ENCODE data around the gene CFLAR. TPM values are rescaled to one million over a fixed set of nuclear protein-coding genes. Genes with fewer than 3 reads are reported as not detected.

CFLAR gene
- total RNA-seq, 3 donors from 2014 or later (not counting 1 experiment from before 2014, with no cell fraction given), result 415 to 542 (median 445) TPM

GRCh38 chr2:201156036-201156435 lies 40.1 kb downstream of the CFLAR start:
- no peak for ATAC-seq
- intact Hi-C loops (cut with micrococcal nuclease), result loop anchor here (5.0 kb wide), 1 partner anchor 194 kb away; the partner anchor contains the start of gene ORC2
- Mint-ChIP-seq H3K27me3 (ENCODE audit: low read depth in 2 of 2) (no peaks in the 10 kb centered on the region), H3K27ac (peak overlapping the region; percentile 83 to 96), H3K9me3 (no peaks in the 10 kb centered on the region), H3K36me3 (peaks cover 17% of the 10 kb centered on the region), H3K4me1 (peaks cover 52 to 56% of the 10 kb centered on the region in 2 donors), H3K4me3 (no peak overlapping the region)
- H3K4me1 ChIP-seq (ENCODE audit: control insufficient read depth, insufficient read depth, low read length), result peaks cover 43% of the 10 kb centered on the region
- H3K4me3 ChIP-seq (ENCODE audit: low read length), result no peak overlapping the region
- H3K27ac ChIP-seq (ENCODE audit: low read length), result peak overlapping the region; percentile 31
- H3K36me3 ChIP-seq (ENCODE audit: control insufficient read depth, insufficient read depth, low read length), result peaks cover 77% of the 10 kb centered on the region
- DNase-seq, result no peak
- H3K27me3 ChIP-seq (ENCODE audit: control insufficient read depth, insufficient read depth, low read length), result no peaks in the 10 kb centered on the region
- 75% methylated on average over 6 of the region's 6 CpGs for WGBS (ENCODE audit: insufficient coverage)
- H3K9me3 ChIP-seq (ENCODE audit: control insufficient read depth, insufficient read depth, low read length), result no peaks in the 10 kb centered on the region
- no peak for TF ChIP-seq CTCF (IDR thresholded peaks at IDR 0.05)

- Mint-ChIP-seq H3K4me1 (peaks cover 46 to 50% of the 10 kb centered on the region in 2 donors), H3K27me3 (ENCODE audit: low read depth in 2 of 2) (no peaks in the 10 kb centered on the region), H3K27ac (peak overlapping the region; percentile 83 to 96), H3K4me3 (no peak overlapping the region), H3K9me3 (no peaks in the 10 kb centered on the region), H3K36me3 (peaks cover 17% of the 10 kb centered on the region)
- Histone ChIP-seq H3K9me3 (ENCODE audit: control insufficient read depth, insufficient read depth, low read length) (no peaks in the 10 kb centered on the region), H3K27ac (ENCODE audit: low read length) (peak overlapping the region; percentile 79), H3K4me3 (ENCODE audit: low read length) (no peak overlapping the region), H3K4me1 (ENCODE audit: control insufficient read depth, insufficient read depth, low read length) (peaks cover 40% of the 10 kb centered on the region), H3K36me3 (ENCODE audit: control insufficient read depth, insufficient read depth, low read length) (peaks cover 74% of the 10 kb centered on the region), H3K27me3 (ENCODE audit: control insufficient read depth, insufficient read depth, low read length) (no peaks in the 10 kb centered on the region)
- ATAC-seq, result no peak
- no peak for DNase-seq
- intact Hi-C loops (cut with micrococcal nuclease), result loop anchor here (5.0 kb wide), 1 partner anchor 194 kb away; the partner anchor contains the start of gene ORC2
- WGBS (ENCODE audit: insufficient coverage), result no CpG with 5 or more reads among the region's 1 CpG
- no peak for TF ChIP-seq CTCF (IDR thresholded peaks at IDR 0.05)
Observed at GRCh38 chr2:201156640-201157039, 40.7 kb downstream of the CFLAR start.

GRCh38 chr2:201157694-201158093 lies 41.7 kb downstream of the CFLAR start:
- no peak for TF ChIP-seq CTCF (IDR thresholded peaks at IDR 0.05)
- WGBS (ENCODE audit: insufficient coverage), result 67% methylated on average over 4 of the region's 4 CpGs
- H3K4me3 Mint-ChIP-seq, result no peak overlapping the region
- H3K36me3 Mint-ChIP-seq, result peaks cover 22% of the 10 kb centered on the region
- Histone ChIP-seq H3K4me1 (ENCODE audit: control insufficient read depth, insufficient read depth, low read length) (peaks cover 32% of the 10 kb centered on the region), H3K9me3 (ENCODE audit: control insufficient read depth, insufficient read depth, low read length) (no peaks in the 10 kb centered on the region), H3K36me3 (ENCODE audit: control insufficient read depth, insufficient read depth, low read length) (peaks cover 75% of the 10 kb centered on the region), H3K27ac (ENCODE audit: low read length) (peak overlapping the region; percentile 79), H3K27me3 (ENCODE audit: control insufficient read depth, insufficient read depth, low read length) (no peaks in the 10 kb centered on the region), H3K4me3 (ENCODE audit: low read length) (no peak overlapping the region)
- peaks cover 38 to 44% of the 10 kb centered on the region in 2 donors for H3K4me1 Mint-ChIP-seq
- DNase-seq (no peak), ATAC-seq (peak in 1 of 3 donors; percentile 15)
- no peaks in the 10 kb centered on the region for H3K9me3 Mint-ChIP-seq
- intact Hi-C loops (cut with micrococcal nuclease), result loop anchor here (1.0 to 5.0 kb wide), 4 partner anchors 41 to 256 kb away; partner anchors contain the start of genes CFLAR, HYCC2 and ORC2
- no peaks in the 10 kb centered on the region for H3K27me3 Mint-ChIP-seq (ENCODE audit: low read depth in 2 of 2)
- H3K27ac Mint-ChIP-seq, result peak overlapping the region; percentile 86 to 88

Data from natural killer cell (primary cell).